HG03520 (cell line): ENCODE measurements around the gene CCDC185.

ENCODE experiments used
- ATAC-seq: cut with Tn5 transposase; IDR thresholded peaks from one replicate; pipeline ENCODE4 v1.9.1; 2021; ENCODE audit warnings: mild to moderate bottlenecking, moderate library complexity; ENCODE audit not compliant: unreplicated experiment

Gene CCDC185

GRCh38 chr1:223429821-223430220 lies 36.6 kb downstream of the CCDC185 start:
- ATAC-seq: no peak

GRCh38 chr1:223430236-223430635 lies 37.0 kb downstream of the CCDC185 start:
- no peak for ATAC-seq

DNA sequence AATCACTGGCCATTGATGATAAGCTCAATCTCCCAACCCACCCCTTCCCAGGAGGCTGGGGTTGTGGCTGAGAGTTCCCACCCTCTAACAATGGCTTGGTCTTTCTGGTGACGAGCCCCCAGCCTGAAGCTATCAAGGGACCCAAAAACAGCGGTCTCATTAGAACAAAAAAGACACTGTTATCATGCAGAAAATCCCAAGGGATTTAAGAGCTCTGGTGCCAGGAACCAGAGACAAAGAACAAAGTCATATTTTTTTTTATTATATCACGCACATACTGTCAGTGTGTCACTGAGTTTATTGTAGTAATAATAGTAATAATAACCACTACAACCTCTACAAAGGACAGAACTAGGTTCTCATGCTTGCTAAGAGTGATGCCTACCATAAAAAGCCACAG lies 43.9 kb downstream of the CCDC185 start:
- ATAC-seq: no peak

DNA sequence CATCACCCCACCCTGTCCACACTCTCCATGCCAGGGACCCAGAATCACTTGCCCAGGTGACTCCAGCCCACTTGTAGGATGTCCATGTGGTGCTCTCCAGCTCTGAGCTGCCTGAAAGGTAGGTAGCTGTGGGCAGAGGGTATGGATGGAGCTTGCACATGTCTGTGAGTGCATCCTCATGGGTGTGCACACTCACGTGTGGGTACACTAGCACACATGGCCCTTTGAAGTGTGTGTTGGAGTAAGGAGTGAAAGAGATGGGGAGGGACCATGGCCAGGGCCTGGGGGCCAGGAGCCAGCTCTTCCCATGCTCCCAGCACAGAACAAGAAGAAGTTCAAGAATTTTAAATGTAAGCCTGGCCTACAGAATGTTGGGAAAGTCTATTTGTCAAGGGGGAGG lies 50.2 kb downstream of the CCDC185 start:
- no peak for ATAC-seq

DNA sequence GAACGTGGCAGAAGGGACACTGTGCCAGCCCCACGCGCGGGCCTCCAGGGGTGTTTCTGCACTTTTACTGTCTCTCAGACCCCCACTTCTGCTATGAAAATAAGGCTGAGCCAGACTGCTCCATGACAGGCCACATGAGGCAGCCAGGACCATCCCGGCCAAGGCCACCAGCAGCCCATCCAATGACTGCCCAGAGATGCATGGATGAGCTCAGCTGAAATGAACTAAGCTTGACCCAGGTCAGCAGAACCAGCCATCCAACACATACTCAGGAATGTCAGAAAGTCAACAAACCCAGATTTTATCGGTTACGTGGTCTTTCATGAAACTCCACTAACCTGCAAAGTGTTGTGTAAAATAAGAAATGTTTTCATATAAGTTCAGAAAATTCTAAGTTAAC lies 51.2 kb downstream of the CCDC185 start:
- ATAC-seq: no peak
